Right renal pelvis (tissue), 4 donors: Measurements from ENCODE around the gene PGS1. TPM values are rescaled to one million over a fixed set of nuclear protein-coding genes. Genes with fewer than 3 reads are reported as not detected.

ENCODE experiments used
- DNase-seq, 4 donors: peaks; one replicate each; pipeline ENCODE4 v3.0.0-alpha.2; 2013; ENCODE audit warnings: low read depth in 4 of 4, low spot score in 3 of 4, missing footprints in 1 of 4
- polyA plus RNA-seq, 4 donors: library from polyadenylated mRNA; unstranded; fragments of 120-200 nt; gene quantifications; one replicate each; pipeline ENCODE4 v1.2.1, GENCODE V29; 2013; ENCODE audit not compliant: insufficient read length in 4 of 4

Gene PGS1
- polyA plus RNA-seq, 4 donors: 40.3 to 48.4 (median 45.9) TPM

GRCh38 chr17:78406920-78407319, 28.5 kb downstream of the PGS1 start:
- no peak for DNase-seq

- DNase-seq: no peak
These were observed 29.0 kb downstream of the PGS1 start for GRCh38 chr17:78407387-78408000.

DNA sequence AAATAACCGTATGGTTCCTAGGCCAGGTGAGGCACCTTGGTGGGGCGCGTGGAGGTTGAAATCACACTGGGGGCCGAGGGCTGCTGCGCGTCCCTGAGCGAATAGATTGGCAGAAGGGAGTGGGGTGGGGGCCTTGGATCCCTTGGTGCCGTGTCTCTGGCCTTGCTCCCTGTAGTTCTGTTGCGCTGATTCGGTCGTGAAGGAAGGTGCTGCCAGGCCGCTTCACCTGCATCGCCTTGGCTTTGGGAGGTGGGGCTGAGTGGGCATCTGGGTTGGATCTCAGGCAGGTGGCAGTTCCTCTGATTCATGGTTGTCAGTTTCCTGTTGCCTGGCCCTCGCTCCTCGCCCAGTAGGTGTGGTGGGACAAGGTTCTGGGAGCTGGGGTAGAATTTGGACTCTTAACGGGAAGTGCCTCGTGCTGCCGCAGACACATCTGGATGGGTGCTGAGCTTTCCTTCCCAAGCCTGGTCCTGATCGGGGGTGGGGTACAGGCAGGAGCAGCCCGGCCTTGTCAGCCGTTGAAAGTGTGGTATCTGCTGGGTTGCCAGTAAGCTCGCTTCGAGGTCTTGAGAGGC, 30.1 kb downstream of the PGS1 start:
- DNase-seq: no peak

GRCh38 chr17:78409191-78409928, 30.9 kb downstream of the PGS1 start:
- no peak for DNase-seq

GRCh38 chr17:78411241-78411857, 32.9 kb downstream of the PGS1 start:
- DNase-seq: no peak

DNA sequence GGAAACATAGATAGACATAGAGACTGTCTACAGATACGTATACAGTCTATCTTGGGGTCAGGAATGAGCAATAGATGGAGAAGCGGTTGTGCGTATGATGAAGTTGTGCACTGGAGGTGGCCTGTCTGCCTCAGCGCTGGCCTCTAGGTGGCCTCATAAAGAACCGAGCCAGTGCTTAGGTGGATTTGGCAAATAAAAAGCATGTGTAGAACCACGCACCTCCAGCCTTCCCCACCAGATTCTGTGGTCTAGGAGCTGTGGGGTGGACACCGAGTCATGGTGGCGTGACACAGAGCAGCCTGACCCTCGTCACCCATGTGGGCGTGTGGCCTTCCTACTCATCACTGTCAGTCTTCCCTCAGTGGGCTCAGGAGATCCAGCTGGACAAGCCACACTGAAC, 34.0 kb downstream of the PGS1 start:
- DNase-seq: no peak

DNA sequence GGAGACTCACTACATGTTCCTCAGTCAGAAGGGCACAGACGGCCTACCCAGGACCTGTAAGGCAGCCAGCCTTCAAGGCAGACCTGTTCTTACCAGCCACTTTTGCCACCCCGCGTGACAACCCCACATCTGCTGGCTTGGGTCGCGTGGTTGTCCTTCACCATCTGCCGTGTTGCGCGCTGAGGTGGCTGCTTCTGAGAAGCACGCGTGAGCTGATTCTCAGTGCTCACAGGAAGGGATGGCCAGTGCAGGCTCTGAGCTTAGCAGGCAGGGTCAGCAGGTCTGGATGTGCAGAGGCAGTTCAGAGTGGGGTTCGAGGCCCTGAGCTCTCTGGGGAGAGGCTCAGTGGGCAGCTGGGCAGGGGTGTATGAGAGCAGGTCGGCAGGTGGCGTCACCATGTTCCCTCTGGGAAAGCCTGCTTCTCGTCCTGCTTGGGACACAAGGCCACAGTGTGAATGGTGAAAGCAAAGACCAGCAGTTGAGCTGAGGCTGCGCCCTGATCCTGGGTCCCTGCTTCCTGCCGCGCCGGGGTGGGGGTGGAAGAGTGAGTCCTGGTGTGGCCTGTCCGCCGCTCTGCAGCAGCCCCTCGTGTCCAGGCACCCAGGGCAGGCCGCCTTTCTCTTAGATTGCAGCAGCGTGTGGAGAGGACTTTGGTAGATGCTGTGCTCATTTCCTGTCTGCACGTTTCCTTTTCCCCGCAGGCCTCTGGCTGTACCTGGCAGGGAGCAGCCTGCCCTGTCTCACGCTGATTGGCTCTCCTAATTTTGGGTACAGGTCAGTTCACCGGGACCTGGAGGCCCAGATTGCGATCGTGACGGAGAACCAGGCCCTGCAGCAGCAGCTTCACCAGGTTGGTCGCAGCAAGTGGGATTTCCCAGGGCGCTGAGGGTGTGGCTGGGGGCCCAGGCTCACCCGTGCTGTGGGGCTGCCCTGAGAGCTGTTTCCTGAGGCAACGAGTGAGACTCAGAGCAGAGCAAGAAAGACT, 36.0 kb downstream of the PGS1 start:
- DNase-seq: no peak

DNA sequence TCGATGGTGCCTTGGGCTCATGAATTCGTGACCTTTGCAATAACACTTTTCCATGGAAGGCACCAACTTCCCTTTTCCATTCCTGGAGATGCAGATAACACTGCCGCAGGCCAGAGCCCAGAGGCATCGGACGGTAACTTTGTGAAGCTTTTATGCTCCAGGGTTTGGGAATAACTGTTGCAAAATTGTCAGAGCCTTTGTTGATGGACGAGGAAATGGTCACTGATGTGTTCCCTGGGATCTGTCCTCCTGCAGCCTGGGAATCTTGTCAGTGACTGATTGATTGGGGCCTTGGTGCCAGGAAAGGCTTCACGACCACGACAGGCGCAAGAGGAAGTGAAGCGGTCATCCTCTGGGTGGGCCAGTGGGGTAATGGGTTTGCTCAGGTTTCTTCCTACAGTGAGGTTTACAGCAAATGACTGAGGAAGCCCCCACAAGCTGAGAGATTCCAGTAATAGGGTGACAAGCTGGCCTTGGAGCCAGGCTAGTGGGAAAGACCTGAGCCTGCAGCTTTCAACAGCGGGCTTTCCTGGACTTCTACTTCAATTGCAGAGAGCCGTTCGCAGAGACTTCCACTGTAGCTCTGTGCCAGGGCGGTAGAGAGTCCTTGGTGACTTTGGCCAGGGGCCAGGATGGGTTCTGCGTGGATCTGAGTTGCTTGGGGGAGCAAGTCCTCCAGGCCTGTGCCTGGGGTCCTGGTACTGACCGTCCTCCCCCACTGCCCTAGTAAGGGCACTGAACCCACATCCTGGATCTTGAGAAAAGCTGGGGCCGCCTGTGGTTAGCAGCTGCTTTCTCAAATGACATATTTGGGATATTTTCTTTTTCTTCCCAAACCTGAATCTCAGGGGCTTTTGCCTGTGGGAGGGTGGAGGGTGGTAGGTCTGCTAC, 37.6 kb downstream of the PGS1 start:
- no peak for DNase-seq

GRCh38 chr17:78416791-78417530, 38.5 kb downstream of the PGS1 start:
- DNase-seq: no peak

GRCh38 chr17:78417531-78417909, 39.1 kb downstream of the PGS1 start:
- no peak for DNase-seq

GRCh38 chr17:78418326-78419026, 40.0 kb downstream of the PGS1 start:
- DNase-seq: no peak

DNA sequence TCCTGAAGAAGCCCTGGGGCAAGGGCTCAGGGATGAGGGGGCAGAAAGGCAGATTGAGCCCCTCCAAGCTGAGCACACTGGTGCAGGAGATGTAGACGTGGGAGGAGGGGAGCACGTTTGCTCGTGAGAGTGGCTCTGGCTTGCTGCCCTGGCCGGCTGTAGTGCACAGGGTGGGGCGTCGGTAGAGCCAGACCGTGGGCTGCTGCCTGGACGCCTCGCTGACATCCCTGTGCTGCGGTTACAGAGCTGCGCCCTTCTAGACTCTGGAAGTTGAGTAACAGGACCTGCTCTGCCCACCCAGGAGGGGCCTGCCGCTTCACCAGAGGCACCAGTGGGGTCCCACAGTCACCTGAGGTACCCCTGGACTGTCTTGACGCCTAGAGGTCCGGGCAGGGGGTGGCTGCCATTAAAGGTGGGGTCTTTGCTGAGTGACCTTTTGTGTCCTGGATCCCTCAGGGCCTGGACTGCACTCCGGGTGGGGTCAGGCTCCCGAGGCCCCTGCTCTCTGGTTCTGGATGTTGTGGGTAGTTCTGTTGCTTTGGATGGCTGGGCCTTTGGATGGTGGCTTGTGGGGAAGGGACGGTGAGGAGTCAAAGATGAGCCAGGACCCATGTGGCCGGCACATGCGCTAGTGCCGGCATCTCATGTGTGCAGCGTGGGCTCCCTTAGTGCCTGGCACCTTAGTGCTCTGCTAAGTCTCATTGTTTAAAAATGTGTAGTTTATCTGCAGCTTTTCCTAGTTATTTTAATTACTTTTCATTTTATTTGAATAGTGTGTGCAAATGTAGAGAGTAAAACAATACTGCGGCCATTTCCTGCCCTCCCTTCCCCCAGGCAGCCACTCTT, 41.7 kb downstream of the PGS1 start:
- DNase-seq: no peak

GRCh38 chr17:78421084-78421533, 42.7 kb downstream of the PGS1 start:
- DNase-seq: no peak

GRCh38 chr17:78421534-78422266, 43.3 kb downstream of the PGS1 start:
- peak in 3 of 4 donors; percentile 45 to 53 (median 49) for DNase-seq

DNA sequence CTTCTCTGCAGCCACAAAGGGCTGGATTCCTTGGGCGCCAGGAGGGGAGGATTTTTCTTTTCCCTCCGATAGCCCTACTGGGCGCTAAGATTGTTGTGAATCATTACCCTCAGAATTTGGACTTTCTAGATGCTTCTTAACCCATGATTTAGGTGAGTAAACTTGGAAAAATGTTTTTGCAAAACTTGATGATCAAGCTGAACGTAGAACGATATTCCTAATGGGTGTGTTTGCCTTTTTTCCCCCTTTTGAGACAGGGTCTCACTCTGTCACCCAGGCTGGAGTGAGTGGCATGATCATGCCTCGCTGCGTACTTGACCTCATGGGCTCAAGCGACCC, 43.8 kb downstream of the PGS1 start:
- no peak for DNase-seq

DNA sequence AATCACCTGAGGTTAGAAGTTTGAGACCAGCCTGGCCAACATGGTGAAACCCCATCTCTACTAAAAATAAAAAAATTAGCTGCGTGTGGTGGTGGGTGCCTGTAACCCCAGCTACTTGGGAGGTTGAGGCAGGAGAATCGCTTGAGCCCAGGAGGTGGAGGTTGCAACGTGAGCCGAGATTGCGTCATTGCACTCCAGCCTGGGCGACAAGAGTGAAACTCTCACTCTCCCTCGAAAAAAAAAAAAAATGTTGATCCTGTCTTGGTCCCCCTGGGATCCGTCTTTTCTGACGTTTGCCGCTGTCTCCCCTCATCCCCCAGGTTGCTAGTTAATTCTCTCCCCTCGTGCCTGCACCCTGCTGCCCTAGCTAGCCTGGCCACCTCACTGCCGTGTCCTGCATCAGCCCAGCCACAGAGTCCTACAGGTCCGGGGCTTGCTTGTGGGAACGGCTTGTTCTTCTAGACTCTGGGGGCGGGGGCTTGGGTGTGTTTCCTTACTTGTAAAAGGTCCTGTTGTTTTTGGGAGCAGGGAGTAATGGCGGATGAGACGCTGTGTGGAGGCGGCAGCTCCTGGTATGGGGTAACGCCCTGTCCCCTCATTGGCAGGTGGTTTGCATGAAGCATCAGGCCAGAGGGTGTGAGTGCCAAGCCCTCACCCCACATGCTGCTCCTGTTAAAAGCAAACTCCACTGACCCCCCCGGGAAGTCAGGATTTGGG, 44.6 kb downstream of the PGS1 start:
- DNase-seq: no peak
